ENCODE data around the gene SCN4A. TPM values are rescaled to one million over a fixed set of nuclear protein-coding genes. Genes with fewer than 3 reads are reported as not detected.
"Not testable (repeated sequence)": the region's sequence is repeated elsewhere in the genome, so short reads cannot be mapped to it uniquely, and the experiment has no call there.

SCN4A gene
- total RNA-seq, result under 1 TPM; under 0.01 to 0.71 (median 0.20) TPM

DNA sequence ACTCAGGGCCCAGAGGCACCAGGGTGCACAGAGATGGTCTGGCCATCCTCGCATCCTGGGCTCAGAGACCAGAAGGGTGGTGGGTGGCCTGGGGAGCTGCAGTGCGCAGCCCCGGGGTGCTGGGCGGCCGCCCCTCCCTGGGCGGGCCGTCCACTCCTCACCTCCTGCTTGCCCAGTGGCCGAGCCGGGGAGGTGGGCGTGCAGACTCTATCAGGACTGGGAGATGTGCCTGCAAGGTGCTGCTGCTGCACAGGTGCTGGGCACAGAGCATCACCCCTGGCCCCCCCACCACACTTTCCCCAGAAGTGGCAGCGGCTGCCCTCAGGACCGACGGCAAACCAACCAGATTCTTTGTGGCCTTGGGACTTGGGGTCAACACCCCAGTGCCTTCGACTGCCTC is at the start of gene SCN4A:
SCN4A (minus strand) TSS at position 123 of the 400 bp plus-strand sequence; CDS start at position 46, 77 bp downstream.
- no peaks in the 10 kb centered on the region for H3K36me3 ChIP-seq
- no peak within 1 kb of the TSS for H3K4me3 ChIP-seq
- 100% methylated on average over 1 of the region's 14 CpGs for WGBS
- TF ChIP-seq CTCF (IDR thresholded peaks at IDR 0.05) (no peak), EP300 (IDR thresholded peaks at IDR 0.05) (no peak), POLR2A (IDR thresholded peaks at IDR 0.05; ENCODE audit: low read depth) (no peak), POLR2AphosphoS5 (IDR thresholded peaks at IDR 0.05) (no peak)
- peaks cover 0 to 4% (median 0%) of the 10 kb centered on the region in 4 donors for H3K4me1 ChIP-seq
- peaks cover 0 to 18% (median 0%) of the 10 kb centered on the region in 4 donors for H3K27me3 ChIP-seq
- H3K9me3 ChIP-seq, result no peaks in the 10 kb centered on the region
- no peak within 1 kb of the TSS for H3K27ac ChIP-seq (replicated peaks in 1 of 4)
- intact Hi-C loops (cut with DNase I), result no loop called here
- DNase-seq (ENCODE audit: extremely low spot score), result no peak

- H3K9me3 ChIP-seq, result no peaks in the 10 kb centered on the region
- H3K36me3 ChIP-seq, result no peaks in the 10 kb centered on the region
- no peak for DNase-seq (ENCODE audit: extremely low spot score)
- peaks cover 0 to 16% (median 5%) of the 10 kb centered on the region in 4 donors for H3K4me1 ChIP-seq
- WGBS, result 33% methylated on average over 23 of the region's 23 CpGs
- intact Hi-C loops (cut with DNase I), result no loop called here
- TF ChIP-seq POLR2AphosphoS5 (IDR thresholded peaks at IDR 0.05) (peak; percentile 51 to 81), EP300 (IDR thresholded peaks at IDR 0.05) (peak; percentile 4), POLR2A (IDR thresholded peaks at IDR 0.05; ENCODE audit: low read depth) (no peak)
- peak within 1 kb of the TSS; percentile 46 to 74 (median 69) for H3K27ac ChIP-seq (replicated peaks in 1 of 4)
- no peaks in the 10 kb centered on the region for H3K27me3 ChIP-seq
- H3K4me3 ChIP-seq, result peak within 1 kb of the TSS; percentile 42 to 60 (median 46)
Observed at GRCh38 chr17:64020056-64020766, 47.5 kb upstream of the SCN4A start, which contains the start of gene ICAM2. TSS of gene ICAM2 (minus strand) at chr17:64020633. CDS start at chr17:64006691, 13,942 bp downstream.

GRCh38 chr17:64019551-64019961 is 46.8 kb upstream of the SCN4A start:
- H3K4me1 ChIP-seq, result peaks cover 0 to 18% (median 4%) of the 10 kb centered on the region in 4 donors
- WGBS, result 76% methylated on average over 9 of the region's 9 CpGs
- peak overlapping the region; percentile 42 to 60 (median 46) for H3K4me3 ChIP-seq
- intact Hi-C loops (cut with DNase I); H3K9me3 ChIP-seq; DNase-seq (ENCODE audit: extremely low spot score); H3K36me3 ChIP-seq; H3K27me3 ChIP-seq: not testable (repeated sequence)
- peak overlapping the region; percentile 46 to 74 (median 69) for H3K27ac ChIP-seq (replicated peaks in 1 of 4)

DNA sequence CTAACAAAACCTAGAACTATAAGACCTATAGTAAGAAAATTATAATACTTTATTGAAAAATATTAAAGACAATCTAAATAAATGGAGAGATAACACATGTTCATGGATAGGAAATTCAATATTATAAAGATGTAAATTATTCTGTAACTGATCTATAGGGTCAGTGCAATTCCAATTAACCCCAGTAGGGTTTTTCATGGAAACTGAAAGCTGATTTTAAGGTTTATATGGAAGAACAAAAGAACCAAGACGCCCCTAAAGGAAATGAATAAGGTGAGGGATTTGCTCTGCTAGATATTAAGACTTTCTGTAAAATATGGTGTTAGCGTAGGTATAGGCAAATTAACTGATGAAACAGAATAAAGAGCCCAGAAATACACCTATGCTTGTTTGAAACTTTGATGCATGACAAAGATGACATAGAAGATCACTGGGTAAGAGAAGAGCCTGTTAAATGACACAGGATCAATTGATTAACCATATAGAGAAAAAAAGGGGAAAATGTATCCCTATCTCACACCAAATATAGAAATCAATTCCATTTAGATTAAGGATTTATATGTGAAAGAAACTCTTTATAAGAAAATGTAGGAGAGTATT is 44.8 kb upstream of the SCN4A start:
- no peaks in the 10 kb centered on the region for H3K9me3 ChIP-seq
- H3K4me1 ChIP-seq, result peaks cover 0 to 18% (median 4%) of the 10 kb centered on the region in 4 donors
- H3K4me3 ChIP-seq, result no peak overlapping the region
- intact Hi-C loops (cut with DNase I), result no loop called here
- no peak overlapping the region for H3K27ac ChIP-seq (replicated peaks in 1 of 4)
- DNase-seq (ENCODE audit: extremely low spot score), result no peak
- peak in 1 of 3 experiments; percentile 32 for TF ChIP-seq CTCF (IDR thresholded peaks at IDR 0.05)
- no peak for TF ChIP-seq POLR2A (IDR thresholded peaks at IDR 0.05; ENCODE audit: low read depth)
- TF ChIP-seq POLR2AphosphoS5 (IDR thresholded peaks at IDR 0.05), result no peak
- no peak for TF ChIP-seq EP300 (IDR thresholded peaks at IDR 0.05)
- peaks cover 0 to 6% (median 0%) of the 10 kb centered on the region in 4 donors for H3K27me3 ChIP-seq
- 94% methylated on average over 2 of the region's 2 CpGs for WGBS
- no peaks in the 10 kb centered on the region for H3K36me3 ChIP-seq

- intact Hi-C loops (cut with DNase I), result no loop called here
- no peaks in the 10 kb centered on the region for H3K9me3 ChIP-seq
- H3K36me3 ChIP-seq, result no peaks in the 10 kb centered on the region
- H3K4me1 ChIP-seq, result peaks cover 0 to 18% (median 4%) of the 10 kb centered on the region in 4 donors
- no peak overlapping the region for H3K4me3 ChIP-seq
- TF ChIP-seq CTCF (IDR thresholded peaks at IDR 0.05), result no peak
- TF ChIP-seq EP300 (IDR thresholded peaks at IDR 0.05), result no peak
- no peak for TF ChIP-seq POLR2AphosphoS5 (IDR thresholded peaks at IDR 0.05)
- no peak for TF ChIP-seq POLR2A (IDR thresholded peaks at IDR 0.05; ENCODE audit: low read depth)
- peak overlapping the region in 3 of 4 donors; percentile 2 to 55 (median 35) for H3K27ac ChIP-seq (replicated peaks in 1 of 4)
- DNase-seq (ENCODE audit: extremely low spot score), result no peak
- peaks cover 0 to 6% (median 0%) of the 10 kb centered on the region in 4 donors for H3K27me3 ChIP-seq
- 68% methylated on average over 3 of the region's 3 CpGs for WGBS
Observed at GRCh38 chr17:64016974-64017373, 44.3 kb upstream of the SCN4A start.

All from esophagus muscularis mucosa (tissue), 4 donors.